ENCODE measurements around the gene SLC9B2.
"Not testable (repeated sequence)": the region's sequence is repeated elsewhere in the genome, so short reads cannot be mapped to it uniquely, and the experiment has no call there.

Gene SLC9B2

GRCh38 chr4:103019308-103020124, 57.0 kb downstream of the SLC9B2 start, which contains the start of gene SLC9B1:
Gene SLC9B1 (minus strand): TSS chr4:103019705. CDS start chr4:102991711, 27,994 bp downstream.
- peak; percentile 87 to 90 for DNase-seq (ENCODE audit: low read depth in 1 of 2, low spot score in 1 of 2)

- DNase-seq (ENCODE audit: low read depth in 1 of 2, low spot score in 1 of 2), result no peak
Measured at GRCh38 chr4:103018391-103019307, 57.9 kb downstream of the SLC9B2 start.

GRCh38 chr4:103012551-103012950, 64.0 kb downstream of the SLC9B2 start:
- no peak for DNase-seq (ENCODE audit: low read depth in 1 of 2, low spot score in 1 of 2)

- DNase-seq (ENCODE audit: low read depth in 1 of 2, low spot score in 1 of 2), result no peak
Measured at GRCh38 chr4:103012060-103012459, 64.5 kb downstream of the SLC9B2 start.

GRCh38 chr4:103011378-103012025, 65.1 kb downstream of the SLC9B2 start:
- DNase-seq (ENCODE audit: low read depth in 1 of 2, low spot score in 1 of 2), result no peak

- no peak for DNase-seq (ENCODE audit: low read depth in 1 of 2, low spot score in 1 of 2)
Measured at GRCh38 chr4:103010804-103011203, 65.8 kb downstream of the SLC9B2 start.

GRCh38 chr4:103008875-103009729, 67.5 kb downstream of the SLC9B2 start:
- no peak for DNase-seq (ENCODE audit: low read depth in 1 of 2, low spot score in 1 of 2)

GRCh38 chr4:103002551-103002950, 74.0 kb downstream of the SLC9B2 start:
- no peak for DNase-seq (ENCODE audit: low read depth in 1 of 2, low spot score in 1 of 2)

- no peak for DNase-seq (ENCODE audit: low read depth in 1 of 2, low spot score in 1 of 2)
Measured at GRCh38 chr4:102994803-102995202, 81.8 kb downstream of the SLC9B2 start.

GRCh38 chr4:102993985-102994384, 82.6 kb downstream of the SLC9B2 start:
- not testable (repeated sequence) for DNase-seq (ENCODE audit: low read depth in 1 of 2, low spot score in 1 of 2)

- DNase-seq (ENCODE audit: low read depth in 1 of 2, low spot score in 1 of 2), result no peak
Measured at GRCh38 chr4:102988429-102989020, 88.0 kb downstream of the SLC9B2 start.

GRCh38 chr4:102981005-102981404, 95.6 kb downstream of the SLC9B2 start:
- no peak for DNase-seq (ENCODE audit: low read depth in 1 of 2, low spot score in 1 of 2)
